Activated naive CD8-positive, alpha-beta T cell treated with anti-CD3 and anti-CD28 coated beads, Interleukin-2, amount 10 ng/mL, durations not matched to agents 7 days and 5 days (primary cell): ENCODE data around the gene ACP1. TPM values are rescaled to one million over a fixed set of nuclear protein-coding genes. Genes with fewer than 3 reads are reported as not detected.

ENCODE experiments used
- ATAC-seq: fragments of 150-1000 bp; cut with Tn5 transposase; one replicate; pipeline ENCODE4 v1.10.0; 2021; ENCODE audit warnings: low read depth, moderate library complexity
- POLR2A ChIA-PET: fragments of 350-600 bp; sonication (Branson Sonifier 250); formaldehyde crosslinking; loops from one replicate; lab custom pipeline; 2021; ENCODE audit warnings: antibody characterized with exemption; lab: Charles Lee
- DNase-seq: peaks from one replicate; pipeline ENCODE4 v3.0.0; 2021
- H3K27ac Mint-ChIP-seq: one replicate; pipeline ENCODE4 v1.8.0; 2022; ENCODE audit warnings: mild to moderate bottlenecking, mixed read lengths
- H3K27me3 Mint-ChIP-seq: one replicate; pipeline ENCODE4 v1.8.0; 2022; ENCODE audit warnings: mild to moderate bottlenecking, moderate library complexity, mixed read lengths
- H3K36me3 Mint-ChIP-seq: one replicate; pipeline ENCODE4 v1.8.0; 2021; ENCODE audit warnings: mild to moderate bottlenecking, mixed read lengths
- H3K4me1 Mint-ChIP-seq: one replicate; pipeline ENCODE4 v1.8.0; 2021; ENCODE audit warnings: mixed read lengths
- H3K4me3 Mint-ChIP-seq: one replicate; pipeline ENCODE4 v1.8.0; 2022; ENCODE audit warnings: mild to moderate bottlenecking, moderate library complexity, mixed read lengths
- H3K9me3 Mint-ChIP-seq: one replicate; pipeline ENCODE4 v1.8.0; 2021; ENCODE audit warnings: mixed read lengths
- total RNA-seq, 2 experiments: library from RNA; stranded (reverse); gene quantifications; one replicate each; pipeline ENCODE4 v1.2.3, GENCODE V29; 2021

ACP1 gene
- total RNA-seq, 2 experiments from 2014 or later: 88.9 to 101 TPM

DNA sequence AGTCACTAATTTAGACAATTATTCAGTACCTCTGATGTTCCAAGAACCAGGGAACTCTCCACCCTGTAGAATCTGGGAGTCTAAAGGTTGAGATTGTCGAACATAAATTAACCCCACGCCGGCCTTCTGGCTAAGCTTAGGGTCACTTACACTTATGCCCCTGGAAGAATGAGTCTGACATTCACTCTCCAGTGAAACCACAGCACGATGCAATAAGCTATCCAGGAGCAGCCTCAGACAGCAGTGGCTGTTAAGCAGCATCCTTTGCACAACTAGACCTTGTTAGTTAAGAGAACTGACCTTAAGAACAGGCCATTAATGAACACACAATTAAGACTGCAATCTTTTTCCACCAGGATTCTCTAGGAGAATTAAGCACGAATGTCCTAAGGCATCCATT lies 25.9 kb upstream of the ACP1 start:
- Mint-ChIP-seq H3K27me3 (no peaks in the 10 kb centered on the region), H3K36me3 (peaks cover 9% of the 10 kb centered on the region), H3K4me1 (no peaks in the 10 kb centered on the region), H3K4me3 (no peak overlapping the region), H3K9me3 (peaks cover 2% of the 10 kb centered on the region), H3K27ac (no peak overlapping the region)
- DNase-seq (no peak), ATAC-seq (no peak)
- POLR2A ChIA-PET: no interaction called here

- Mint-ChIP-seq H3K4me3 (no peak overlapping the region), H3K27me3 (no peaks in the 10 kb centered on the region), H3K9me3 (peaks cover 2% of the 10 kb centered on the region), H3K27ac (no peak overlapping the region), H3K4me1 (no peaks in the 10 kb centered on the region), H3K36me3 (peaks cover 9% of the 10 kb centered on the region)
- ATAC-seq (no peak), DNase-seq (no peak)
- POLR2A ChIA-PET: no interaction called here
Observed at GRCh38 chr2:244547-244946, 20.2 kb upstream of the ACP1 start.

GRCh38 chr2:246489-247144 lies 18.1 kb upstream of the ACP1 start:
- H3K36me3 Mint-ChIP-seq: peaks cover 6% of the 10 kb centered on the region
- no peak overlapping the region for H3K4me3 Mint-ChIP-seq
- no peaks in the 10 kb centered on the region for H3K27me3 Mint-ChIP-seq
- H3K4me1 Mint-ChIP-seq: no peaks in the 10 kb centered on the region
- DNase-seq (no peak), ATAC-seq (no peak)
- no peak overlapping the region for H3K27ac Mint-ChIP-seq
- POLR2A ChIA-PET: no interaction called here
- H3K9me3 Mint-ChIP-seq: no peaks in the 10 kb centered on the region

GRCh38 chr2:248724-249123 lies 16.0 kb upstream of the ACP1 start:
- Mint-ChIP-seq H3K9me3 (no peaks in the 10 kb centered on the region), H3K36me3 (no peaks in the 10 kb centered on the region), H3K27me3 (no peaks in the 10 kb centered on the region), H3K4me1 (no peaks in the 10 kb centered on the region), H3K4me3 (no peak overlapping the region), H3K27ac (no peak overlapping the region)
- POLR2A ChIA-PET: no interaction called here
- DNase-seq (no peak), ATAC-seq (no peak)

GRCh38 chr2:249538-250042 lies 15.2 kb upstream of the ACP1 start:
- no peak overlapping the region for H3K4me3 Mint-ChIP-seq
- ATAC-seq: no peak
- POLR2A ChIA-PET: no interaction called here
- H3K27ac Mint-ChIP-seq: no peak overlapping the region
- no peaks in the 10 kb centered on the region for H3K4me1 Mint-ChIP-seq
- DNase-seq: no peak
- no peaks in the 10 kb centered on the region for H3K9me3 Mint-ChIP-seq
- H3K36me3 Mint-ChIP-seq: no peaks in the 10 kb centered on the region
- H3K27me3 Mint-ChIP-seq: no peaks in the 10 kb centered on the region

DNA sequence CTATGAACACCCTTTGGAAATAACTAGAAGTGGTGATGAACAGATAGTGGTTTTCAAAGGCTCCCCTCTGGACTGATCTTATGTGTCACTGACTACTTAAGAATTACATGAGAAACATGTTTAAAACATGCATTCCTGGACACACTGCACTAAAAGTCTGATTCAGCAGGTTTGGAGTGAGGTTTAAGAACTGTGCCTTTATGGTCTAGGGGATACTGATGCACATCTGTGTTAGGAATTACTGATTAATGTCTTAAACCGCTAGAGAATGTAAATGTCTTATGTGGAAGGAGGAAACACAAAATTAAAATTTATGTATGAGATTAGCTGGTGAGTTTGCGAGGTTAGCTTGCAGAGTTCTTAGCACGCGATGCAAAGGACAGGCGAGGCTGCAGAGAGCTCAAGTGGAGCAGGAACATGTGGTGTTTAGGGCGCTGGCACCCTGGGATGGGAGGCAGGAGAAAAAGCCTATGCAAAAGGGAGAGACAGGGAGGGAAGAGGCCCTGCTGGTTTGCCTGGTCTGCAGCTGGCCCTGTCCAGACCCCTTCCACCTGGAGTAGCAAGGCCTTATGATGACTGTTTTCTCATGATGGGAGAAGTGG lies 12.6 kb upstream of the ACP1 start:
- no peaks in the 10 kb centered on the region for H3K36me3 Mint-ChIP-seq
- H3K27ac Mint-ChIP-seq: no peak overlapping the region
- DNase-seq (no peak), ATAC-seq (no peak)
- H3K27me3 Mint-ChIP-seq: no peaks in the 10 kb centered on the region
- H3K4me3 Mint-ChIP-seq: no peak overlapping the region
- no peaks in the 10 kb centered on the region for H3K9me3 Mint-ChIP-seq
- no peaks in the 10 kb centered on the region for H3K4me1 Mint-ChIP-seq
- POLR2A ChIA-PET: no interaction called here

- POLR2A ChIA-PET: no interaction called here
Observed at GRCh38 chr2:253202-253638, 11.5 kb upstream of the ACP1 start.

GRCh38 chr2:254241-254640 lies 10.5 kb upstream of the ACP1 start:
- POLR2A ChIA-PET: no interaction called here
- Mint-ChIP-seq H3K9me3 (peaks cover 6% of the 10 kb centered on the region), H3K4me1 (no peaks in the 10 kb centered on the region), H3K36me3 (peaks cover 5% of the 10 kb centered on the region), H3K27me3 (no peaks in the 10 kb centered on the region), H3K27ac (no peak overlapping the region), H3K4me3 (no peak overlapping the region)
- DNase-seq (no peak), ATAC-seq (no peak)

More at GRCh38 chr2:253202-253638, 11.5 kb upstream of the ACP1 start:
- ATAC-seq (no peak), DNase-seq (no peak)
- Mint-ChIP-seq H3K4me3 (no peak overlapping the region), H3K27me3 (no peaks in the 10 kb centered on the region), H3K9me3 (peaks cover 6% of the 10 kb centered on the region), H3K4me1 (no peaks in the 10 kb centered on the region), H3K36me3 (peaks cover 2% of the 10 kb centered on the region), H3K27ac (no peak overlapping the region)

DNA sequence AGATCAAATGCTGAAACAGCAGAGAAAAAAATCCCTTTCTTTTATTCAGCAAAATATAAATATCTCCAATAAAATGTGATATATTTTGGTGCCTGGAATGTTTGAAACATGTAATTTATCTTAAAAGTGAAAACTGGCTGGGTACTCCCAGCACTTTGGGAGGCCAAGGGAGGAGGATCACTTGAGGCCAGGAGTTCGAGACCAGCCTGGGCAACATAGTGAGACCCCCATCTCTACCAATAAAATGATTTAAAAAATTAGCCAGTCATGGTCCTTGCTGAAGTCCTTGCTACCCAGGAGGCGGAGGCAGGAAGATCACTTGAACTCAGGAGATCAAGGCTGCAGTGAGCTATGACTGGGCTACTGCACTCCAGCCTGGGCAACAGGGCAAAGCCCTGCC lies 9.6 kb upstream of the ACP1 start:
- H3K4me1 Mint-ChIP-seq: no peaks in the 10 kb centered on the region
- ATAC-seq (no peak), DNase-seq (no peak)
- H3K36me3 Mint-ChIP-seq: peaks cover 5% of the 10 kb centered on the region
- H3K9me3 Mint-ChIP-seq: peaks cover 6% of the 10 kb centered on the region
- no peaks in the 10 kb centered on the region for H3K27me3 Mint-ChIP-seq
- POLR2A ChIA-PET: no interaction called here
- H3K27ac Mint-ChIP-seq: no peak overlapping the region
- no peak overlapping the region for H3K4me3 Mint-ChIP-seq

DNA sequence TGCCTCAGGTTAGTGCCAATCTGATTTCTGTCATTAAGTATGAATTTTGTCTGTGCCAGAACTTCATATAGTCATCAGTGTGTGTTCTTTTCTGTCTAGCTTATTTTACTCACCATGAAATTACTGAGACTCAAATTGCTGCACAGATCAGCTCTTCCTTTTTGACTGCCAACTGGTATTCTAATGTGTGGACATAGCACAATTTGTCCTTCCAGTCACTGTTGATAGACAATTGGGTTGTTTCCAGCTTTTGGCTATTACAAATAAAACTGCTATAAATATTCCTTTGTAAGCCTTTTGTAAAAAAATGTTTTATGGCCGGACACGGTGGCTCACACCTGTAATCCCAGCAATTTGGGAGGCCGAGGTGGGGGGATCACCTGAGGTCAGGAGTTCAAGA lies 8.7 kb upstream of the ACP1 start:
- DNase-seq: no peak
- no peaks in the 10 kb centered on the region for H3K4me1 Mint-ChIP-seq
- peaks cover 5% of the 10 kb centered on the region for H3K36me3 Mint-ChIP-seq

GRCh38 chr2:257429-257828 lies 7.3 kb upstream of the ACP1 start:
- H3K4me1 Mint-ChIP-seq: peaks cover 3% of the 10 kb centered on the region
- peaks cover 6% of the 10 kb centered on the region for H3K9me3 Mint-ChIP-seq
- ATAC-seq (no peak), DNase-seq (no peak)
- H3K36me3 Mint-ChIP-seq: peaks cover 8% of the 10 kb centered on the region
- H3K4me3 Mint-ChIP-seq: no peak overlapping the region
- POLR2A ChIA-PET: no interaction called here
- no peaks in the 10 kb centered on the region for H3K27me3 Mint-ChIP-seq
- no peak overlapping the region for H3K27ac Mint-ChIP-seq

More for the DNA sequence above, 8.7 kb upstream of the ACP1 start:
- ATAC-seq: no peak
- Mint-ChIP-seq H3K27ac (no peak overlapping the region), H3K9me3 (peaks cover 6% of the 10 kb centered on the region), H3K27me3 (no peaks in the 10 kb centered on the region), H3K4me3 (no peak overlapping the region)
- POLR2A ChIA-PET: no interaction called here

DNA sequence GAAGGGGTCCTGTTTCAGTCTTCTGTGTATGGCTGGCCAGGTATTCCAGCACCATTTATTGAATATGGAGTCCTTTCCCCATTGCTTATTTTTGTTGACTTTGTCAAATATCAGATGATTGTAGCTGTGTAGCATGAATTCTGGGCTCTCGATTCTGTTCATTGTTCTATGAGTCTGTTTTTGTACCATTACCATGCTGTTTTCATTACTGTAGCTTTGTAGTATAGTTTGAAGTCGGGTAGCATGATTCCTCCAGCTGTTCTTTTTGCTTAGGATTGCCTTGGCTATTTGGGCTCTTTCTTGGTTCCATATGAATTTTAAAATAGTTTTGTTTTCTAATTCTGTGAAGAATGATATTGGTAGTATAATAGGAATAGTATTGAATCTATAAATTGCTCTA lies 6.9 kb upstream of the ACP1 start:
- Mint-ChIP-seq H3K27ac (no peak overlapping the region), H3K9me3 (peaks cover 6% of the 10 kb centered on the region), H3K36me3 (peaks cover 8% of the 10 kb centered on the region), H3K27me3 (no peaks in the 10 kb centered on the region), H3K4me1 (peaks cover 4% of the 10 kb centered on the region), H3K4me3 (no peak overlapping the region)
- POLR2A ChIA-PET: no interaction called here
- DNase-seq (no peak), ATAC-seq (no peak)

- H3K27ac Mint-ChIP-seq: no peak overlapping the region
- DNase-seq (no peak), ATAC-seq (no peak)
- H3K9me3 Mint-ChIP-seq: peaks cover 6% of the 10 kb centered on the region
- no peaks in the 10 kb centered on the region for H3K27me3 Mint-ChIP-seq
- peaks cover 8% of the 10 kb centered on the region for H3K36me3 Mint-ChIP-seq
- peaks cover 6% of the 10 kb centered on the region for H3K4me1 Mint-ChIP-seq
- POLR2A ChIA-PET: no interaction called here
- no peak overlapping the region for H3K4me3 Mint-ChIP-seq
Observed at GRCh38 chr2:258933-259332, 5.8 kb upstream of the ACP1 start.

- DNase-seq: no peak
- peaks cover 6% of the 10 kb centered on the region for H3K9me3 Mint-ChIP-seq
- ATAC-seq: no peak
- H3K36me3 Mint-ChIP-seq: peaks cover 8% of the 10 kb centered on the region
- POLR2A ChIA-PET: no interaction called here
- H3K4me1 Mint-ChIP-seq: peaks cover 6% of the 10 kb centered on the region
- H3K27me3 Mint-ChIP-seq: no peaks in the 10 kb centered on the region
- H3K4me3 Mint-ChIP-seq: no peak overlapping the region
- H3K27ac Mint-ChIP-seq: no peak overlapping the region
Observed at GRCh38 chr2:259789-260331, 4.9 kb upstream of the ACP1 start.
